ENCODE measurements around the gene BMPR1A.

BMPR1A gene

GRCh38 chr10:86768412-86769062 is 12.1 kb downstream of the BMPR1A start:
- no peaks in the 10 kb centered on the region for H3K9me3 Mint-ChIP-seq
- peaks cover 9% of the 10 kb centered on the region for H3K4me1 Mint-ChIP-seq (ENCODE audit: low read depth)
- no peak overlapping the region for H3K27ac Mint-ChIP-seq
- no peaks in the 10 kb centered on the region for H3K27me3 Mint-ChIP-seq
- no peak for DNase-seq
- no peaks in the 10 kb centered on the region for H3K36me3 Mint-ChIP-seq (ENCODE audit: low read depth)
- H3K4me3 Mint-ChIP-seq = no peak overlapping the region

GRCh38 chr10:86769991-86770390 is 13.6 kb downstream of the BMPR1A start:
- H3K36me3 Mint-ChIP-seq (ENCODE audit: low read depth) = no peaks in the 10 kb centered on the region
- no peak overlapping the region for H3K4me3 Mint-ChIP-seq
- H3K27me3 Mint-ChIP-seq = no peaks in the 10 kb centered on the region
- H3K9me3 Mint-ChIP-seq = no peaks in the 10 kb centered on the region
- peaks cover 12% of the 10 kb centered on the region for H3K4me1 Mint-ChIP-seq (ENCODE audit: low read depth)
- DNase-seq = no peak
- H3K27ac Mint-ChIP-seq = no peak overlapping the region

GRCh38 chr10:86770412-86770960 is 14.1 kb downstream of the BMPR1A start:
- Mint-ChIP-seq H3K4me3 (no peak overlapping the region), H3K27ac (no peak overlapping the region), H3K4me1 (ENCODE audit: low read depth) (peaks cover 13% of the 10 kb centered on the region), H3K27me3 (no peaks in the 10 kb centered on the region), H3K9me3 (no peaks in the 10 kb centered on the region), H3K36me3 (ENCODE audit: low read depth) (no peaks in the 10 kb centered on the region)
- DNase-seq = no peak

- Mint-ChIP-seq H3K4me3 (no peak overlapping the region), H3K9me3 (no peaks in the 10 kb centered on the region), H3K4me1 (ENCODE audit: low read depth) (peaks cover 11% of the 10 kb centered on the region), H3K36me3 (ENCODE audit: low read depth) (no peaks in the 10 kb centered on the region), H3K27me3 (no peaks in the 10 kb centered on the region), H3K27ac (no peak overlapping the region)
- DNase-seq = no peak
Measured at GRCh38 chr10:86773498-86773897, 17.1 kb downstream of the BMPR1A start.

- peaks cover 7% of the 10 kb centered on the region for H3K4me1 Mint-ChIP-seq (ENCODE audit: low read depth)
- no peak overlapping the region for H3K27ac Mint-ChIP-seq
- no peak for DNase-seq
- H3K9me3 Mint-ChIP-seq = no peaks in the 10 kb centered on the region
- no peaks in the 10 kb centered on the region for H3K27me3 Mint-ChIP-seq
- H3K4me3 Mint-ChIP-seq = no peak overlapping the region
- H3K36me3 Mint-ChIP-seq (ENCODE audit: low read depth) = no peaks in the 10 kb centered on the region
Measured at GRCh38 chr10:86775056-86775869, 18.8 kb downstream of the BMPR1A start.

GRCh38 chr10:86775870-86776180 is 19.4 kb downstream of the BMPR1A start:
- no peak overlapping the region for H3K27ac Mint-ChIP-seq

GRCh38 chr10:86779220-86780017 is 23.0 kb downstream of the BMPR1A start:
- H3K4me3 Mint-ChIP-seq = no peak overlapping the region
- H3K27ac Mint-ChIP-seq = no peak overlapping the region
- H3K4me1 Mint-ChIP-seq (ENCODE audit: low read depth) = peaks cover 12% of the 10 kb centered on the region
- DNase-seq = no peak
- no peaks in the 10 kb centered on the region for H3K27me3 Mint-ChIP-seq
- H3K9me3 Mint-ChIP-seq = peaks cover 3% of the 10 kb centered on the region
- H3K36me3 Mint-ChIP-seq (ENCODE audit: low read depth) = no peaks in the 10 kb centered on the region

More at GRCh38 chr10:86775870-86776180, 19.4 kb downstream of the BMPR1A start:
- Mint-ChIP-seq H3K9me3 (no peaks in the 10 kb centered on the region), H3K27me3 (no peaks in the 10 kb centered on the region), H3K4me1 (ENCODE audit: low read depth) (peaks cover 5% of the 10 kb centered on the region), H3K36me3 (ENCODE audit: low read depth) (no peaks in the 10 kb centered on the region), H3K4me3 (no peak overlapping the region)
- DNase-seq = no peak

- Mint-ChIP-seq H3K4me1 (ENCODE audit: low read depth) (peaks cover 9% of the 10 kb centered on the region), H3K4me3 (no peak overlapping the region), H3K27ac (no peak overlapping the region), H3K9me3 (peaks cover 8% of the 10 kb centered on the region), H3K27me3 (no peaks in the 10 kb centered on the region), H3K36me3 (ENCODE audit: low read depth) (no peaks in the 10 kb centered on the region)
- no peak for DNase-seq
Measured at GRCh38 chr10:86782701-86783418, 26.4 kb downstream of the BMPR1A start.

GRCh38 chr10:86785037-86785436 is 28.6 kb downstream of the BMPR1A start:
- Mint-ChIP-seq H3K27ac (no peak overlapping the region), H3K4me3 (no peak overlapping the region), H3K36me3 (ENCODE audit: low read depth) (no peaks in the 10 kb centered on the region), H3K9me3 (peaks cover 9% of the 10 kb centered on the region), H3K27me3 (no peaks in the 10 kb centered on the region), H3K4me1 (ENCODE audit: low read depth) (peaks cover 9% of the 10 kb centered on the region)
- DNase-seq = no peak

- Mint-ChIP-seq H3K36me3 (ENCODE audit: low read depth) (no peaks in the 10 kb centered on the region), H3K4me1 (ENCODE audit: low read depth) (peaks cover 9% of the 10 kb centered on the region), H3K27ac (no peak overlapping the region), H3K4me3 (no peak overlapping the region), H3K27me3 (no peaks in the 10 kb centered on the region), H3K9me3 (peaks cover 9% of the 10 kb centered on the region)
- no peak for DNase-seq
Measured at GRCh38 chr10:86785968-86786367, 29.5 kb downstream of the BMPR1A start.

- H3K9me3 Mint-ChIP-seq = peaks cover 6% of the 10 kb centered on the region
- H3K36me3 Mint-ChIP-seq (ENCODE audit: low read depth) = no peaks in the 10 kb centered on the region
- H3K4me3 Mint-ChIP-seq = no peak overlapping the region
- no peak for DNase-seq
- no peak overlapping the region for H3K27ac Mint-ChIP-seq
- H3K4me1 Mint-ChIP-seq (ENCODE audit: low read depth) = peaks cover 9% of the 10 kb centered on the region
- H3K27me3 Mint-ChIP-seq = no peaks in the 10 kb centered on the region
Measured at GRCh38 chr10:86786368-86786767, 29.9 kb downstream of the BMPR1A start.

- no peak overlapping the region for H3K27ac Mint-ChIP-seq
- H3K27me3 Mint-ChIP-seq = no peaks in the 10 kb centered on the region
- H3K4me3 Mint-ChIP-seq = no peak overlapping the region
- no peaks in the 10 kb centered on the region for H3K4me1 Mint-ChIP-seq (ENCODE audit: low read depth)
- DNase-seq = no peak
- peaks cover 6% of the 10 kb centered on the region for H3K9me3 Mint-ChIP-seq
- H3K36me3 Mint-ChIP-seq (ENCODE audit: low read depth) = no peaks in the 10 kb centered on the region
Measured at GRCh38 chr10:86790394-86790793, 34.0 kb downstream of the BMPR1A start.

GRCh38 chr10:86792461-86793167 is 36.2 kb downstream of the BMPR1A start:
- Mint-ChIP-seq H3K27me3 (no peaks in the 10 kb centered on the region), H3K36me3 (ENCODE audit: low read depth) (no peaks in the 10 kb centered on the region), H3K4me3 (no peak overlapping the region), H3K27ac (no peak overlapping the region), H3K9me3 (peaks cover 4% of the 10 kb centered on the region), H3K4me1 (ENCODE audit: low read depth) (peaks cover 3% of the 10 kb centered on the region)
- DNase-seq = no peak

- no peak for DNase-seq
- H3K4me1 Mint-ChIP-seq (ENCODE audit: low read depth) = peaks cover 6% of the 10 kb centered on the region
- no peak overlapping the region for H3K27ac Mint-ChIP-seq
- H3K9me3 Mint-ChIP-seq = no peaks in the 10 kb centered on the region
- no peaks in the 10 kb centered on the region for H3K27me3 Mint-ChIP-seq
- no peaks in the 10 kb centered on the region for H3K36me3 Mint-ChIP-seq (ENCODE audit: low read depth)
- no peak overlapping the region for H3K4me3 Mint-ChIP-seq
Measured at GRCh38 chr10:86793696-86794095, 37.3 kb downstream of the BMPR1A start.

Measured in activated T-cell treated with anti-CD3 and anti-CD28 coated beads, Interleukin-2, amount 50 U/mL, for 24 hours (primary cell).